ENCODE measurements around the gene TSNAX.
"Not testable (repeated sequence)": the region's sequence is repeated elsewhere in the genome, so short reads cannot be mapped to it uniquely, and the experiment has no call there.

The TSNAX gene

DNA sequence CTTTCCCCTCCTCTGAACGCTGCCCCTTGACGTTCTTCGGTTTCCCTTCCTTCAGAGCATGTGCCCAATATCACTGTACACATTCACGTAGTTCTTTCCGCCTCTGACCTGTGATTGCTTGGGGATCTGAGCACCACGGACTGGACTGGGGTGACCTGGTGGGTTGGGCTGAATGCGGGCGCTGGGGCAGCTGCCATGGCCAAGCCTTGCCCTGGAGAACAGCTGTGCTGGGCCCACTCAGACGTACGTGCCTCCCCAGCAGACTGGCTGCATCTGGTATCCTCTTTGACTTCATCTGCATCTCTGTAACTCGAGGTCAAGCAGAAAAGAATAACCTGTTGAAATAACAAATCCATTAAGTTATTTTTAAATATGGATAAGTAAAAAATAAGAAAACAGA is 63.0 kb downstream of the TSNAX start:
- no peak for TF ChIP-seq SPI1 (IDR thresholded peaks at IDR 0.05; ENCODE audit: low read depth, low read length)
- TF ChIP-seq POLR2AphosphoS5 (IDR thresholded peaks at IDR 0.05; ENCODE audit: low read depth, low read length) = no peak
- no peak for TF ChIP-seq POLR2A (IDR thresholded peaks at IDR 0.05; ENCODE audit: low read depth, low read length)
- TF ChIP-seq PAX5 (IDR thresholded peaks at IDR 0.05; ENCODE audit: insufficient read depth, low read length, severe bottlenecking) = no peak
- TF ChIP-seq POU2F2 (IDR thresholded peaks at IDR 0.05; ENCODE audit: low read depth, low read length) = no peak
- TF ChIP-seq TAF1 (IDR thresholded peaks at IDR 0.05; ENCODE audit: low read depth, low read length) = no peak
- DNase-seq (ENCODE audit: insufficient read length, low spot score) (no peak), FAIRE-seq (no peak)

DNA sequence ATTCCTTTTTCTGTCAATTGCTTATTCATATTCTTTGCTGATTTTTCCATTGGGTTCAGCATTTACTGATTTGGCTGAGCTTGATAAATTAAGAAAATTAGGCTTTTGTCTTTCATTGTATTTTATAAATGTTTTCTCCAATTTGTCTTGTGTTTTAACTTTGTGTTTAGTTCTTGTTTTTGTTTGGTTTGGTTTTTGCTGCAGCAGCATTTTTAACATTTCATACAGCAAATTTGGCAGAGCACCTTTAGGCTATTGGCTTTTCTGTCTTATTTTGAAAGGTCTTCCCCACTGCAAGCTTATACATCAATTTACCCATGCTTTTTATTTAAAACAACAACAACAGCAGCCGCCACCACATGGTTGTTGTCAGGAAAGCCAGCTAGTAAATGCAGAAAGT is 64.3 kb downstream of the TSNAX start:
- TF ChIP-seq PAX5 (IDR thresholded peaks at IDR 0.05; ENCODE audit: insufficient read depth, low read length, severe bottlenecking) (no peak), SPI1 (IDR thresholded peaks at IDR 0.05; ENCODE audit: low read depth, low read length) (no peak), POLR2A (IDR thresholded peaks at IDR 0.05; ENCODE audit: low read depth, low read length) (no peak), POLR2AphosphoS5 (IDR thresholded peaks at IDR 0.05; ENCODE audit: low read depth, low read length) (no peak), POU2F2 (IDR thresholded peaks at IDR 0.05; ENCODE audit: low read depth, low read length) (no peak), TAF1 (IDR thresholded peaks at IDR 0.05; ENCODE audit: low read depth, low read length) (no peak)
- FAIRE-seq (no peak), DNase-seq (ENCODE audit: insufficient read length, low spot score) (no peak)

DNA sequence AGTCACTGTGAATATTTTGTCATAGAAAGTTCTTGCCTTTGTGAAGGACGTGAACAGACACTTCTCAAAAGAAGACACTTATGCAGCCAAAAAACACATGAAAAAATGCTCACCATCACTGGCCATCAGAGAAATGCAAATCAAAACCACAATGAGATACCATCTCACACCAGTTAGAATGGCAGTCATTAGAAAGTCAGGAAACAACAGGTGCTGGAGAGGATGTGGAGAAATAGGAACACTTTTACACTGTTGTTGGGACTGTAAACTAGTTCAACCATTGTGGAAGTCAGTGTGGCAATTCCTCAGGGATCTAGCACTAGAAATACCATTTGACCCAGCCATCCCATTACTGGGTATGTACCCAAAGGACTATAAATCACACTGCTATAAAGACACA is 64.8 kb downstream of the TSNAX start:
- not testable (repeated sequence) for DNase-seq (ENCODE audit: insufficient read length, low spot score); FAIRE-seq

- no peak for TF ChIP-seq POU2F2 (IDR thresholded peaks at IDR 0.05; ENCODE audit: low read depth, low read length)
- no peak for TF ChIP-seq SPI1 (IDR thresholded peaks at IDR 0.05; ENCODE audit: low read depth, low read length)
- TF ChIP-seq POLR2AphosphoS5 (IDR thresholded peaks at IDR 0.05; ENCODE audit: low read depth, low read length) = no peak
- TF ChIP-seq PAX5 (IDR thresholded peaks at IDR 0.05; ENCODE audit: insufficient read depth, low read length, severe bottlenecking) = no peak
- no peak for TF ChIP-seq TAF1 (IDR thresholded peaks at IDR 0.05; ENCODE audit: low read depth, low read length)
- TF ChIP-seq POLR2A (IDR thresholded peaks at IDR 0.05; ENCODE audit: low read depth, low read length) = no peak
- DNase-seq (ENCODE audit: insufficient read length, low spot score) (no peak), FAIRE-seq (no peak)
Observed at GRCh38 chr1:231594123-231594522, 65.7 kb downstream of the TSNAX start.

DNA sequence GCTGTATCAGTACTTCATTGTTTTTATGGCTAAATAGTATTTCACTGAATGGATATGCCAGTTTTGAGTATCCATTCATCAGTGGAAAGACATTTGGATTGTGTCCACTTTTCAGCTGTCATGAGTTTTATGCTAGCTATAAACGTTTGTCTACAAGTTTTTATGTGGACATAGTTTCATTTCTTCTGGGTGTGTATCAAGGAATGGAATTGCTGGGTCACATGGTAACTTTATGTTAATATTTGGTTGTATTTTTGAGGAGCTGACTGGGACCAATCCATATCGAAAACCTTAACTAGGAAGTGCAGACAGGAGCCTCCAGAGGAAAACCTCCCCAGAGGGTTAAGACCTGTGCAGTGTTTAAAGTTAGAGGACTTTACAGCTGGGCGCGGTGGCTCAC is 66.3 kb downstream of the TSNAX start:
- DNase-seq (ENCODE audit: insufficient read length, low spot score) = no peak
- FAIRE-seq = no peak
- TF ChIP-seq PAX5 (IDR thresholded peaks at IDR 0.05; ENCODE audit: insufficient read depth, low read length, severe bottlenecking) (no peak), SPI1 (IDR thresholded peaks at IDR 0.05; ENCODE audit: low read depth, low read length) (no peak), TAF1 (IDR thresholded peaks at IDR 0.05; ENCODE audit: low read depth, low read length) (no peak), POU2F2 (IDR thresholded peaks at IDR 0.05; ENCODE audit: low read depth, low read length) (no peak), POLR2AphosphoS5 (IDR thresholded peaks at IDR 0.05; ENCODE audit: low read depth, low read length) (no peak), POLR2A (IDR thresholded peaks at IDR 0.05; ENCODE audit: low read depth, low read length) (no peak)

GRCh38 chr1:231596337-231596791 is 67.9 kb downstream of the TSNAX start:
- DNase-seq (ENCODE audit: insufficient read length, low spot score) (no peak), FAIRE-seq (no peak)
- TF ChIP-seq TAF1 (IDR thresholded peaks at IDR 0.05; ENCODE audit: low read depth, low read length) (no peak), POU2F2 (IDR thresholded peaks at IDR 0.05; ENCODE audit: low read depth, low read length) (no peak), POLR2AphosphoS5 (IDR thresholded peaks at IDR 0.05; ENCODE audit: low read depth, low read length) (no peak), POLR2A (IDR thresholded peaks at IDR 0.05; ENCODE audit: low read depth, low read length) (no peak), SPI1 (IDR thresholded peaks at IDR 0.05; ENCODE audit: low read depth, low read length) (no peak), PAX5 (IDR thresholded peaks at IDR 0.05; ENCODE audit: insufficient read depth, low read length, severe bottlenecking) (no peak)

DNA sequence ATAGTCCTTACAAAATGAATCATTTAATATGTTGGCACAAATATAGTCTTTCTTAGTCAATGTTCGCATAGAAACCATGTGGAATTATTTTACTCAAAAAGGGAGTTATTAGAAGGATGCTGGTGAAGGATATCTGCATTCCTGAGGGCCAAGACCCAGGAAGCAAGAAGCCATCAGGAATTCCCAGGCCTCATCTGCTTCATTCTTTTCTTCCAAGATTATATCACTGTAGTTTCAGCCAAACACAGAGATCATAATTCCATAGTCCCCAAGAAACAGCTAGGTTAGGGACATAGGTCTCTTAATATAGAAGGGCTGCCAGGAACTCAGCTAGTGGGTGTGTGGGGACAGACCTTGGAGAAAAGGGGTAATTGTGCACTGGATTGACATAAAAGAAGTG is 69.5 kb downstream of the TSNAX start:
- TF ChIP-seq SPI1 (IDR thresholded peaks at IDR 0.05; ENCODE audit: low read depth, low read length) (no peak), POLR2A (IDR thresholded peaks at IDR 0.05; ENCODE audit: low read depth, low read length) (no peak), TAF1 (IDR thresholded peaks at IDR 0.05; ENCODE audit: low read depth, low read length) (no peak), PAX5 (IDR thresholded peaks at IDR 0.05; ENCODE audit: insufficient read depth, low read length, severe bottlenecking) (no peak), POLR2AphosphoS5 (IDR thresholded peaks at IDR 0.05; ENCODE audit: low read depth, low read length) (no peak), POU2F2 (IDR thresholded peaks at IDR 0.05; ENCODE audit: low read depth, low read length) (no peak)
- DNase-seq (ENCODE audit: insufficient read length, low spot score) (no peak), FAIRE-seq (no peak)

DNA sequence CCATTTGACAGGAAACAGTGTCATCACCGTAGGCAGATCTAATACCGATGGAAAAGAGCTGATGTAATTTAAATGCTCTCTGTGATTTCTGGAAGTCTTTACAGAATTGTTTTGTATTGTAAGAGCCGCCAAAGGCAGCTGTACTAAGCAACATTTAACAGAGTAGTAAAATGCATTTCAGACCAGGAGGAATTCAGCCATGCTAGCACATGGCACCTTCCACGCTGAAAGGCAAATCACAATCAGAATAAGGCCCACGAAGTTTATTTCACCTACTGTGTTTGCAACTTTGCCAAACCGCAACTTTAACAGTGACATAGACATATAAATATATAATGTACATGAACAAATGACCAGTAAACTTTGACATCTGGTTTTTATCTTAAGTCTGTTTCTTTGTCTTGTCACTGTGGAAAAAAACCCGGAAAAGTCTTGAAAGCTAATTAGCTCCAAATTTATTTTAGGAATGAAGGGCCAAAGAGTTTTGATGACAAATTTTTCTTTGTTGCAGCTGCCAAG is 72.0 kb downstream of the TSNAX start:
- no peak for DNase-seq (ENCODE audit: insufficient read length, low spot score)
- FAIRE-seq = no peak
- no peak for TF ChIP-seq POU2F2 (IDR thresholded peaks at IDR 0.05; ENCODE audit: low read depth, low read length)
- TF ChIP-seq PAX5 (IDR thresholded peaks at IDR 0.05; ENCODE audit: insufficient read depth, low read length, severe bottlenecking) = no peak
- no peak for TF ChIP-seq POLR2AphosphoS5 (IDR thresholded peaks at IDR 0.05; ENCODE audit: low read depth, low read length)
- TF ChIP-seq TAF1 (IDR thresholded peaks at IDR 0.05; ENCODE audit: low read depth, low read length) = no peak
- TF ChIP-seq SPI1 (IDR thresholded peaks at IDR 0.05; ENCODE audit: low read depth, low read length) = no peak
- TF ChIP-seq POLR2A (IDR thresholded peaks at IDR 0.05; ENCODE audit: low read depth, low read length) = no peak

- TF ChIP-seq POLR2A (IDR thresholded peaks at IDR 0.05; ENCODE audit: low read depth, low read length) (no peak), POLR2AphosphoS5 (IDR thresholded peaks at IDR 0.05; ENCODE audit: low read depth, low read length) (no peak), SPI1 (IDR thresholded peaks at IDR 0.05; ENCODE audit: low read depth, low read length) (no peak), POU2F2 (IDR thresholded peaks at IDR 0.05; ENCODE audit: low read depth, low read length) (no peak), PAX5 (IDR thresholded peaks at IDR 0.05; ENCODE audit: insufficient read depth, low read length, severe bottlenecking) (no peak), TAF1 (IDR thresholded peaks at IDR 0.05; ENCODE audit: low read depth, low read length) (no peak)
- FAIRE-seq = no peak
- no peak for DNase-seq (ENCODE audit: insufficient read length, low spot score)
Observed at GRCh38 chr1:231601824-231602672, 73.6 kb downstream of the TSNAX start.

DNA sequence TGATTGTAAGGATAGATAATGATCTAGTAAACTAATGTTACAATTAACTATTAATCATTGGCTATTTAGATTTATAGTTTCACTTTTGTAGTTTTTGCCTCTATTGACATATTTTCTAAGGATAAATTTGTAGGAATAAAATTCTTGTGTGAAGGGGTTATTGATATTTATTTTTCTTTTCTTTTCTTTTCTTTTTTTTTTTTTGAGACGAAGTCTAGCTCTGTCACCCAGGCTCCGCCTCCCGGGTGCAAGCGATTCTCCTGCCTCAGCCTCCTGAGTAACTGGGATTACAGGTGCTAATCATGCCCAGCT is 74.2 kb downstream of the TSNAX start:
- DNase-seq (ENCODE audit: insufficient read length, low spot score) (no peak), FAIRE-seq (no peak)
- TF ChIP-seq TAF1 (IDR thresholded peaks at IDR 0.05; ENCODE audit: low read depth, low read length) (no peak), SPI1 (IDR thresholded peaks at IDR 0.05; ENCODE audit: low read depth, low read length) (no peak), POLR2AphosphoS5 (IDR thresholded peaks at IDR 0.05; ENCODE audit: low read depth, low read length) (no peak), POLR2A (IDR thresholded peaks at IDR 0.05; ENCODE audit: low read depth, low read length) (no peak), PAX5 (IDR thresholded peaks at IDR 0.05; ENCODE audit: insufficient read depth, low read length, severe bottlenecking) (no peak), POU2F2 (IDR thresholded peaks at IDR 0.05; ENCODE audit: low read depth, low read length) (no peak)

Measured in GM12891 (cell line).